Spleen (tissue), 11 donors: ENCODE measurements around the gene KCNAB1. TPM values are rescaled to one million over a fixed set of nuclear protein-coding genes. Genes with fewer than 3 reads are reported as not detected.

Source experiments
- DNase-seq: peaks from one replicate; pipeline ENCODE4 v3.0.0-alpha.2; 2020
- H3K27ac ChIP-seq, 8 donors: fragments of 200-600 bp; sonication (generic) in 7 of 8; 1 replicate in 4 of 8; 2 replicates in 4 of 8; pipeline versions ENCODE4 v1.5.0 to v1.8.0; 2016 to 2021; ENCODE audit warnings: inconsistent platforms in 4 of 8, mild to moderate bottlenecking in 4 of 8, moderate library complexity in 1 of 8
- H3K27me3 ChIP-seq, 7 donors: fragments of 200-600 bp; sonication (generic) in 6 of 7; replicated peaks in 1 of 7; 1 replicate in 4 of 7; 2 replicates in 3 of 7; pipeline versions ENCODE4 v1.5.0 to v1.8.0; 2016 to 2021; ENCODE audit warnings: inconsistent platforms in 3 of 7, mild to moderate bottlenecking in 1 of 7
- H3K36me3 ChIP-seq, 6 donors: fragments of 200-600 bp; sonication (generic) in 5 of 6; 1 replicate in 4 of 6; 2 replicates in 2 of 6; pipeline versions ENCODE4 v1.5.0 to v1.8.0; 2016 to 2021; ENCODE audit warnings: inconsistent platforms in 2 of 6
- H3K4me1 ChIP-seq, 6 donors: fragments of 200-600 bp; sonication (generic) in 5 of 6; 1 replicate in 3 of 6; 2 replicates in 3 of 6; pipeline versions ENCODE4 v1.5.0 to v1.8.0; 2016 to 2021; ENCODE audit warnings: inconsistent platforms in 3 of 6
- H3K4me3 ChIP-seq, 8 donors: fragments of 200-600 bp; sonication (generic) in 7 of 8; 1 replicate in 4 of 8; 2 replicates in 4 of 8; pipeline versions ENCODE4 v1.5.0 to v1.8.0; 2016 to 2021; ENCODE audit warnings: inconsistent platforms in 4 of 8, mild to moderate bottlenecking in 4 of 8, moderate library complexity in 2 of 8
- H3K9me3 ChIP-seq, 8 donors: fragments of 200-600 bp; sonication (generic) in 7 of 8; 1 replicate in 4 of 8; 2 replicates in 4 of 8; pipeline versions ENCODE4 v1.5.0 to v1.8.0; 2016 to 2021; ENCODE audit warnings: inconsistent platforms in 4 of 8
- CTCF ChIP-seq, 11 experiments: fragments of 200-600 bp in 7 of 11; fragments of 450-650 bp in 4 of 11; sonication (generic) in 4 of 11; IDR thresholded peaks in 8 of 11; conservative IDR thresholded peaks in 3 of 11; 1 replicate in 7 of 11; 2 replicates in 4 of 11; pipeline versions ENCODE4 v1.4.0 to v1.8.0; 2016 to 2021; ENCODE audit warnings: antibody characterized with exemption in 11 of 11, inconsistent platforms in 4 of 11, mild to moderate bottlenecking in 1 of 11
- POLR2A ChIP-seq, 3 donors: fragments of 450-650 bp; IDR thresholded peaks; one replicate each; pipeline ENCODE4 v1.5.1; 2017; ENCODE audit warnings: antibody characterized with exemption in 3 of 3, mild to moderate bottlenecking in 1 of 3
- POLR2AphosphoS5 ChIP-seq, 3 donors: sonication (generic); formaldehyde crosslinking; IDR thresholded peaks; one replicate each; pipeline ENCODE4 v1.5.1; 2017; ENCODE audit warnings: antibody characterized with exemption in 3 of 3
- WGBS, 5 donors: extraction: QIAGEN DNeasy Blood & Tissue Kit in 3 of 5; methylation state at CpG; one replicate each; pipeline versions ENCODE4 v1.1.5 to v1.1.7; 2013 to 2018; 5-methylcytosine and 5-hydroxymethylcytosine counted together
- intact Hi-C: fragments of 100-400 bp; cut with DNase I; formaldehyde crosslinking; loops from one replicate; pipeline ENCODE4 v1.15.0; 2023; ENCODE audit warnings: low total_unique reads
- polyA plus RNA-seq, 3 donors: library from polyadenylated mRNA; stranded (reverse); fragments of 200-250 nt; gene quantifications; one replicate each; pipeline ENCODE4 v1.2.1, GENCODE V29; 2013
- total RNA-seq, 7 donors: library from RNA; depleted of rRNA in 3 of 7; stranded (reverse); fragments of >200 nt in 3 of 7; fragmentation: NEBNext Ultra II Directional in 4 of 7; extraction: Animal tissue kit (Norgen Biotek cat#: 25700) in 4 of 7; gene quantifications; one replicate each; pipeline versions ENCODE4 v1.1.0 to v1.2.1, GENCODE V29; 2016 to 2021
- donor health status: healthy with polysubstance abuse.
- donor health status: DM: no; HTN: no; CAD: no; lungs with moderate emphysema.
- donor health status: DM: no; HTN: no; CAD: no.
- donor health status: Bipolar disorder and iron deficiency.
- donor health status: healthy.
- donor health status: DM: no; HTN: no; CAD: no.
- donor health status: DM: yes; HTN: yes; CAD: no.

The KCNAB1 gene
- total and polyA plus RNA-seq, 10 donors: 0.59 to 10.5 (median 6.3) TPM

GRCh38 chr3:156551746-156552145 lies 431.4 kb downstream of the KCNAB1 start:
- Histone ChIP-seq H3K36me3 (peaks cover 0 to 65% (median 28%) of the 10 kb centered on the region in 6 donors), H3K27ac (peak overlapping the region in 5 of 8 donors; percentile 9 to 31 (median 18))

GRCh38 chr3:156552973-156553372 lies 432.6 kb downstream of the KCNAB1 start:
- WGBS, 5 donors: 85 to 95% (median 87%) methylated on average over 2 of the region's 2 CpGs
- intact Hi-C loops: loop anchor here (10.0 kb wide), 3 partner anchors 122 to 582 kb away; partner anchors contain the start of gene TIPARP
- Histone ChIP-seq H3K27ac (no peak overlapping the region), H3K9me3 (no peaks in the 10 kb centered on the region), H3K4me1 (peaks cover 18 to 71% (median 51%) of the 10 kb centered on the region in 6 donors), H3K4me3 (peak overlapping the region in 3 of 8 donors; percentile 3 to 93 (median 80)), H3K36me3 (peaks cover 0 to 53% (median 21%) of the 10 kb centered on the region in 6 donors), H3K27me3 (no peaks in the 10 kb centered on the region)
- DNase-seq: no peak
- TF ChIP-seq CTCF (IDR thresholded peaks at IDR 0.05 in 8 of 11, conservative IDR thresholded peaks at IDR 0.05 in 3 of 11): no peak
- no peak for TF ChIP-seq POLR2A (IDR thresholded peaks at IDR 0.05)
- no peak for TF ChIP-seq POLR2AphosphoS5 (IDR thresholded peaks at IDR 0.05)

More at GRCh38 chr3:156551746-156552145, 431.4 kb downstream of the KCNAB1 start:
- Histone ChIP-seq H3K9me3 (no peaks in the 10 kb centered on the region), H3K4me1 (peaks cover 18 to 82% (median 56%) of the 10 kb centered on the region in 6 donors), H3K27me3 (no peaks in the 10 kb centered on the region), H3K4me3 (no peak overlapping the region)
- TF ChIP-seq POLR2A (IDR thresholded peaks at IDR 0.05) (no peak), CTCF (IDR thresholded peaks at IDR 0.05 in 8 of 11, conservative IDR thresholded peaks at IDR 0.05 in 3 of 11) (no peak)
- WGBS, 5 donors: 88 to 92% (median 91%) methylated on average over 4 of the region's 4 CpGs
- intact Hi-C loops: loop anchor here (10.0 kb wide), 3 partner anchors 123 to 583 kb away; partner anchors contain the start of gene TIPARP
- no peak for DNase-seq

- H3K27ac ChIP-seq: peak overlapping the region in 5 of 8 donors; percentile 85 to 91 (median 89)
- H3K4me3 ChIP-seq: peak overlapping the region; percentile 73 to 93 (median 82)
- H3K27me3 ChIP-seq: no peaks in the 10 kb centered on the region
- peaks cover 0 to 44% (median 17%) of the 10 kb centered on the region in 6 donors for H3K36me3 ChIP-seq
- 29 to 42% (median 35%) methylated on average over 11 of the region's 11 CpGs for WGBS, 5 donors
- TF ChIP-seq POLR2AphosphoS5 (IDR thresholded peaks at IDR 0.05) (no peak), POLR2A (IDR thresholded peaks at IDR 0.05) (no peak), CTCF (IDR thresholded peaks at IDR 0.05 in 8 of 11, conservative IDR thresholded peaks at IDR 0.05 in 3 of 11) (no peak)
- H3K4me1 ChIP-seq: peaks cover 18 to 63% (median 46%) of the 10 kb centered on the region in 6 donors
- H3K9me3 ChIP-seq: no peaks in the 10 kb centered on the region
- intact Hi-C loops: loop anchor here (10.0 kb wide), 3 partner anchors 121 to 581 kb away; partner anchors contain the start of gene TIPARP
- DNase-seq: no peak
These were observed 433.5 kb downstream of the KCNAB1 start for GRCh38 chr3:156553705-156554356.

GRCh38 chr3:156554515-156554841 lies 434.1 kb downstream of the KCNAB1 start:
- TF ChIP-seq CTCF (IDR thresholded peaks at IDR 0.05 in 8 of 11, conservative IDR thresholded peaks at IDR 0.05 in 3 of 11): no peak
- TF ChIP-seq POLR2A (IDR thresholded peaks at IDR 0.05): no peak
- TF ChIP-seq POLR2AphosphoS5 (IDR thresholded peaks at IDR 0.05): no peak

More at GRCh38 chr3:156554515-156554841, 434.1 kb downstream of the KCNAB1 start:
- Histone ChIP-seq H3K27me3 (no peaks in the 10 kb centered on the region), H3K4me3 (peak overlapping the region; percentile 73 to 93 (median 82)), H3K27ac (peak overlapping the region; percentile 66 to 91 (median 86)), H3K4me1 (peaks cover 18 to 57% (median 44%) of the 10 kb centered on the region in 6 donors), H3K9me3 (no peaks in the 10 kb centered on the region), H3K36me3 (peaks cover 0 to 38% (median 14%) of the 10 kb centered on the region in 6 donors)
- intact Hi-C loops: loop anchor here (10.0 kb wide), 3 partner anchors 120 to 580 kb away; partner anchors contain the start of gene TIPARP
- DNase-seq: no peak
- WGBS, 5 donors: 0 to 1% (median 0%) methylated on average over 9 to 11 of the region's 11 CpGs
